Measurements from ENCODE around the gene AK8. TPM values are rescaled to one million over a fixed set of nuclear protein-coding genes. Genes with fewer than 3 reads are reported as not detected.

Gene AK8
- total and polyA plus RNA-seq, 3 donors from 2014 or later, result 15.0 to 54.8 (median 15.1) TPM

DNA sequence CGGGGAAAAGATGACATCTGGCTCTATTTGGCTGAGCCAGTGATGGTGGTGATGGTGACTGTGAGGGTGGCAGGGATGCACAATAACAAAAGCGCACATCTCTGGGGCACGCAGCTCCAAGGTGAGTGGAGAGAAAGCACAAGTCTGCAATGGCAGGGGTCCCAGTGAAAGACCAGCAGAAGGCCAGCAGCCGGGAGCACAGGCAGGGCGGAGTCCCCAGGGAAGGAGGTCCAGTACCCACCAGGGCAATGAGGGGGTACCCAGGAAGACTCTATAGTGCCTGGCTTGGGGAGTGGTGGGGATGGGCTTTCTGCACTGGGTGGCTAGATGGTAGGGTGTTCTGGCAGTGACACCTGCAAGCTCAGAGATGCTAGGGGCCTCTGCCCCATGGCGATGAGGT lies 69.4 kb downstream of the AK8 start:
- intact Hi-C loops (cut with DNase I; ENCODE audit: low total_unique reads), result no loop called here
- TF ChIP-seq, protein P1, sequence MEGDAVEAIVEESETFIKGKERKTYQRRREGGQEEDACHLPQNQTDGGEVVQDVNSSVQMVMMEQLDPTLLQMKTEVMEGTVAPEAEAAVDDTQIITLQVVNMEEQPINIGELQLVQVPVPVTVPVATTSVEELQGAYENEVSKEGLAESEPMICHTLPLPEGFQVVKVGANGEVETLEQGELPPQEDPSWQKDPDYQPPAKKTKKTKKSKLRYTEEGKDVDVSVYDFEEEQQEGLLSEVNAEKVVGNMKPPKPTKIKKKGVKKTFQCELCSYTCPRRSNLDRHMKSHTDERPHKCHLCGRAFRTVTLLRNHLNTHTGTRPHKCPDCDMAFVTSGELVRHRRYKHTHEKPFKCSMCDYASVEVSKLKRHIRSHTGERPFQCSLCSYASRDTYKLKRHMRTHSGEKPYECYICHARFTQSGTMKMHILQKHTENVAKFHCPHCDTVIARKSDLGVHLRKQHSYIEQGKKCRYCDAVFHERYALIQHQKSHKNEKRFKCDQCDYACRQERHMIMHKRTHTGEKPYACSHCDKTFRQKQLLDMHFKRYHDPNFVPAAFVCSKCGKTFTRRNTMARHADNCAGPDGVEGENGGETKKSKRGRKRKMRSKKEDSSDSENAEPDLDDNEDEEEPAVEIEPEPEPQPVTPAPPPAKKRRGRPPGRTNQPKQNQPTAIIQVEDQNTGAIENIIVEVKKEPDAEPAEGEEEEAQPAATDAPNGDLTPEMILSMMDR (IDR thresholded peaks at IDR 0.05), result no peak
- TF ChIP-seq POLR2A (IDR thresholded peaks at IDR 0.05), result no peak
- WGBS, 2 donors, result 86 to 97% methylated on average over 6 of the region's 6 CpGs
- no peak overlapping the region for H3K4me3 ChIP-seq
- no peaks in the 10 kb centered on the region for H3K36me3 ChIP-seq (ENCODE audit: low read depth, missing control alignments)
- DNase-seq, result no peak
- no peaks in the 10 kb centered on the region for H3K27me3 ChIP-seq
- no peaks in the 10 kb centered on the region for H3K4me1 ChIP-seq
- no peak overlapping the region for H3K27ac ChIP-seq
- H3K9me3 ChIP-seq, result no peaks in the 10 kb centered on the region

DNA sequence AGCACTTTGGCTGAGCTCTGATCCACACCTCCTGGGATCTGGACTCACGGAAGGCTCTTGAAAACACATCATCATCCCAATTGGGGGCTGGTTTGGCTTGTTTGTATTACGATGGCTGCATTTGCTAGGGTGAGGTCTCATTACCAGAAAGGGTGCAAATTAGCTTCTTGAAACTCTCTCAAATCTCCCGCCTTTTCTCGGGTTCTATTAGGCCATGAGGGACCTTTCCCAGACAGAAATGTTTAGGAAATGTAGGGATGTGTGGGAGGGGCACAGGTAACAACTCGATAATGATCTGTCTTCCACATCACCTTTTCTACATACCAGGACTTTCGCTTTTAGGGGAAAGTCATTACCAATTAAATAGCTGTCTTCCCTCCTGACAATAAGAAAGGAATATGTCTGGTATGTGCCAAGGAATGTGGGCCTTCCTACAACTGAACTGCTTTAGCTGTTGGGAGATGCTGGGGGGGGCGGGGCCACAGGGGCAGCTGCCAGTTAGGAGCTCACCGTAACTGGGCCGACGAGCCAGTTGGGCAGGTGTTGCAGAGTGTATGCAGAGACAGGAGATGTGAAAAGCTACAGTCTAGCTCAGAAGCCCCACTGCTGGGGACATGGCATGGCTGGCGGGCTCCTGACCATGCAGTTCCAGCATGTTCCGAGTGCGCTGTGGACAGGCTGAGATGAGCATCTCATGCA lies 71.2 kb downstream of the AK8 start:
- intact Hi-C loops (cut with DNase I; ENCODE audit: low total_unique reads), result no loop called here
- Histone ChIP-seq H3K27me3 (no peaks in the 10 kb centered on the region), H3K4me3 (no peak overlapping the region), H3K4me1 (no peaks in the 10 kb centered on the region), H3K9me3 (no peaks in the 10 kb centered on the region), H3K27ac (no peak overlapping the region), H3K36me3 (ENCODE audit: low read depth, missing control alignments) (no peaks in the 10 kb centered on the region)
- DNase-seq, result no peak
- TF ChIP-seq, protein P1 (IDR thresholded peaks at IDR 0.05), result no peak
- no peak for TF ChIP-seq POLR2A (IDR thresholded peaks at IDR 0.05)
- WGBS, 2 donors, result 75 to 79% methylated on average over 10 to 13 of the region's 13 CpGs

DNA sequence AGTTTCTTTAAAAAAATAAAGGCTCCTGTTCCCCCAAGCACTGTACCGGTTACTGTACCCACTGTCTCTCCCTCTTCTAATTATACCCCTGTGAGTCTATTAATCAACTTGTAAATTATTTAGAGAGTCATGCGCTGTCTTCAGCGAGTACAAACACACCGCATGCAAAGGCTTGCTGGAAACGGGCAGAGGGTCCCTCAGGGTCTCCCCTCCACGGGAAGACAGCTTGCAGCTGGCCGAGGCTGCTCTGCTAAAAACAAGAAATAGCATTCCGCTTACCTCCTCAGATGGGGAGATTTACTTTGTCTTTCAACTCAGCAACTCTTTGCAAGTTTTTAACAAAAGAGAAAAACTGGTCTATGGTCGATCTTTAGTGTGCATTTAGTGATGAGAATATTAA lies 71.8 kb downstream of the AK8 start:
- Histone ChIP-seq H3K4me3 (no peak overlapping the region), H3K4me1 (no peaks in the 10 kb centered on the region), H3K9me3 (no peaks in the 10 kb centered on the region), H3K27me3 (no peaks in the 10 kb centered on the region), H3K36me3 (ENCODE audit: low read depth, missing control alignments) (no peaks in the 10 kb centered on the region), H3K27ac (no peak overlapping the region)
- TF ChIP-seq, protein P1 (IDR thresholded peaks at IDR 0.05), result no peak
- TF ChIP-seq POLR2A (IDR thresholded peaks at IDR 0.05), result no peak
- 73 to 77% methylated on average over 9 of the region's 9 CpGs for WGBS, 2 donors
- intact Hi-C loops (cut with DNase I; ENCODE audit: low total_unique reads), result no loop called here
- DNase-seq, result no peak

DNA sequence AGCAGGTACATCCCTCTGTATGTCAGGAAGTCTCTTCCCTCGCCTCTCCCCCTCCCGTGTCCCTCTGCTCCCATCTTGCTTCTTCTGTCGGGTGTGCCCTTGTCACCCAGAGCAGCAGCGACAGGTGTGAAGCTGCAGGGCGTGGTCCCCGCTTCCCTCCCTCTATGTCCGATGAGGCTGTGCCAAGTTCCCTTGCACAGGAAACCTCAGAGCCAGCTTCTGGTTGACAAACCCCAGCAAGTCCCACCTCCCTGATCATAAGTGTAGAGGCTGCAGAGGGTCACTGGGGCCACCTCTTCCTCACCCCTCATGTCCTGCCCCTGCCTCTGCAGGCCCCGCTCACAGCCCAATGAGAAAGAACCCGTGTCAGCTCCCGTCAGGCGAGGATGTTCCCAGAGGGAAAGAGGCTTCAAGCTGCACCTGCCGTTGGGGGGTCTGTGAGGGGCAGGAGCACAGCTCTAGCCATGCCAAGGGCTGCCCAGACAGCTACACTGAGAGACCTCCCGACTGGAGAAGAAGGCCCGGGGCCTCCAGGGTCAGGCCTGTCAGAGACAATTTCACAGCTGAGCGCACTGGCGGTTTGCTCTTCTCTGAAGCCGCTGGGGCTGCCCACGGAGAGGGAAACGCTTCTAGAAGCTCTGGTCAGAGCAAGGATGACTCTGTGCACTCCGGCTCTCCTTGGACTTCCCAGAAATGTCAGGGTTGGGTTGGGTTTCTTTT lies 73.3 kb downstream of the AK8 start:
- H3K4me3 ChIP-seq, result no peak overlapping the region
- no peak for TF ChIP-seq POLR2A (IDR thresholded peaks at IDR 0.05)
- TF ChIP-seq, protein P1 (IDR thresholded peaks at IDR 0.05), result no peak
- intact Hi-C loops (cut with DNase I; ENCODE audit: low total_unique reads), result no loop called here
- H3K27me3 ChIP-seq, result no peaks in the 10 kb centered on the region
- WGBS, 2 donors, result 74 to 78% methylated on average over 15 to 20 of the region's 20 CpGs
- no peaks in the 10 kb centered on the region for H3K9me3 ChIP-seq
- no peak overlapping the region for H3K27ac ChIP-seq
- peaks cover 3% of the 10 kb centered on the region for H3K4me1 ChIP-seq
- DNase-seq, result no peak
- no peaks in the 10 kb centered on the region for H3K36me3 ChIP-seq (ENCODE audit: low read depth, missing control alignments)
